SK-N-SH (cell line): ENCODE results near the gene ZNF438. TPM values are rescaled to one million over a fixed set of nuclear protein-coding genes. Genes with fewer than 3 reads are reported as not detected.

Experiments used
- CTCF ChIA-PET: fragments of 300-600, 350-600 bp; formaldehyde crosslinking; extraction: SDS; loops from one replicate; lab custom pipeline; 2021; lab: Yijun Ruan, JAX
- POLR2A ChIA-PET: fragments of 350-600 bp; sonication (Branson Sonifier 250); formaldehyde crosslinking; extraction: SDS; loops from one replicate; lab custom pipeline; 2020; ENCODE audit warnings: antibody characterized with exemption, inconsistent platforms; lab: Yijun Ruan, JAX
- DNase-seq: peaks from one replicate; pipeline ENCODE4 v3.0.0; 2012
- H2AFZ ChIP-seq: fragments of 200-600 bp; sonication (generic); 2 replicates; pipeline ENCODE4 v1.8.1; 2016; ENCODE audit warnings: antibody characterized with exemption, mild to moderate bottlenecking, low read depth
- H3F3A ChIP-seq: fragments of 200-600 bp; sonication (generic); replicated peaks from 2 replicates; pipeline ENCODE3; 2016; ENCODE audit warnings: antibody characterized with exemption, mild to moderate bottlenecking; ENCODE audit not compliant: insufficient read depth
- H3K27ac ChIP-seq, 2 experiments: fragments of 200-500 bp in 1 of 2; fragments of 200-600 bp in 1 of 2; sonication (Bioruptor generic) in 1 of 2; sonication (generic), shearing (Covaris generic) in 1 of 2; 2 replicates each; pipeline versions ENCODE4 v1.5.1 to v1.6.1; 2014 to 2016; ENCODE audit warnings: low read depth in 2 of 2, inconsistent platforms in 1 of 2, low read length in 1 of 2, mild to moderate bottlenecking in 1 of 2, mixed read lengths in 1 of 2
- H3K27me3 ChIP-seq: fragments of 200-600 bp; sonication (generic), shearing (Covaris generic); 2 replicates; pipeline ENCODE4 v1.6.1; 2016; ENCODE audit warnings: mixed run types; ENCODE audit not compliant: insufficient read depth
- H3K36me3 ChIP-seq, 2 experiments: fragments of 200-500 bp in 1 of 2; fragments of 200-600 bp in 1 of 2; sonication (Bioruptor generic) in 1 of 2; sonication (generic) in 1 of 2; replicated peaks in 1 of 2; 2 replicates each; pipeline versions ENCODE3 to v1.5.1; 2014 to 2016; ENCODE audit warnings: low read length in 1 of 2, mild to moderate bottlenecking in 1 of 2; ENCODE audit not compliant: insufficient read depth in 2 of 2, control insufficient read depth in 1 of 2
- H3K4me1 ChIP-seq, 2 experiments: fragments of 200-500 bp in 1 of 2; fragments of 200-600 bp in 1 of 2; sonication (Bioruptor generic) in 1 of 2; sonication (generic), shearing (Covaris generic) in 1 of 2; 2 replicates each; pipeline versions ENCODE4 v1.5.1 to v1.6.1; 2014 to 2016; ENCODE audit warnings: low read depth in 1 of 2, low read length in 1 of 2, mixed run types in 1 of 2; ENCODE audit not compliant: insufficient read depth in 2 of 2, control insufficient read depth in 1 of 2
- H3K4me2 ChIP-seq: fragments of 200-600 bp; sonication (generic), shearing (Covaris generic); 2 replicates; pipeline ENCODE4 v1.6.1; 2017; ENCODE audit warnings: mixed run types
- H3K4me3 ChIP-seq, 2 experiments: fragments of 200-500 bp in 1 of 2; fragments of 200-600 bp in 1 of 2; sonication (Bioruptor generic) in 1 of 2; sonication (generic), shearing (Covaris generic) in 1 of 2; 2 replicates each; pipeline versions ENCODE4 v1.5.1 to v1.8.1; 2014 to 2016; ENCODE audit warnings: low read depth in 2 of 2, inconsistent platforms in 1 of 2, low read length in 1 of 2, mild to moderate bottlenecking in 1 of 2, mixed read lengths in 1 of 2, moderate library complexity in 1 of 2
- H3K79me2 ChIP-seq: fragments of 200-600 bp; sonication (generic); 2 replicates; pipeline ENCODE4 v1.8.1; 2017; ENCODE audit warnings: mild to moderate bottlenecking; ENCODE audit not compliant: insufficient read depth
- H3K9ac ChIP-seq: fragments of 200-600 bp; sonication (generic); 2 replicates; pipeline ENCODE4 v1.6.1; 2017; ENCODE audit warnings: mixed run types
- H3K9me2 ChIP-seq: fragments of 200-600 bp; sonication (generic); 2 replicates; pipeline ENCODE4 v1.6.1; 2017; ENCODE audit warnings: mixed run types
- H3K9me3 ChIP-seq: fragments of 200-600 bp; sonication (generic); 2 replicates; pipeline ENCODE4 v1.6.1; 2017; ENCODE audit warnings: mixed run types, mild to moderate bottlenecking, moderate library complexity
- H4K20me1 ChIP-seq: fragments of 200-600 bp; sonication (generic); 2 replicates; pipeline ENCODE4 v1.6.1; 2017; ENCODE audit warnings: mild to moderate bottlenecking, mixed run types; ENCODE audit not compliant: insufficient read depth
- EZH2phosphoT487 ChIP-seq: fragments of 200-600 bp; sonication (generic); IDR thresholded peaks from 2 replicates; pipeline ENCODE4 v1.6.1; 2017; ENCODE audit warnings: low read depth, mixed run types, mild to moderate bottlenecking, antibody characterized with exemption, moderate library complexity, borderline replicate concordance
- FOXJ3 ChIP-seq: sonication (generic); formaldehyde crosslinking; IDR thresholded peaks from 2 replicates; pipeline ENCODE4 v1.5.1; 2020; ENCODE audit warnings: mild to moderate bottlenecking, missing genetic modification reagents
- GABPA ChIP-seq: IDR thresholded peaks from 2 replicates; pipeline ENCODE4 v1.4.0; 2012; ENCODE audit warnings: low read depth, mild to moderate bottlenecking
- JUND ChIP-seq: IDR thresholded peaks from 2 replicates; pipeline ENCODE4 v1.4.0; 2012
- RFX5 ChIP-seq: IDR thresholded peaks from 2 replicates; pipeline ENCODE4 v1.6.1; 2012; ENCODE audit warnings: mild to moderate bottlenecking, improper control_type of control experiment, low read length
- RXRA ChIP-seq: IDR thresholded peaks from 2 replicates; pipeline ENCODE4 v1.4.0; 2012; ENCODE audit warnings: low read depth, mild to moderate bottlenecking, borderline replicate concordance
- SMC3 ChIP-seq: IDR thresholded peaks from 2 replicates; pipeline ENCODE4 v1.6.1; 2012; ENCODE audit warnings: low read depth, low read length, improper control_type of control experiment
- WGBS: methylation state at CpG from one replicate; pipeline ENCODE4 v1.1.6; 2017; ENCODE audit warnings: low lambda C conversion rate; 5-methylcytosine and 5-hydroxymethylcytosine counted together
- polyA plus RNA-seq, 3 experiments: library from polyadenylated mRNA; depleted of rRNA; stranded (reverse); fragments of >200 nt; gene quantifications; 2 replicates each; pipeline ENCODE4 v1.2.3, GENCODE V29; 2012
- TF ChIP-seq, protein P1 (sequence below): IDR thresholded peaks from 2 replicates; pipeline ENCODE4 v1.6.1; 2012; ENCODE audit warnings: mild to moderate bottlenecking, low read depth, low read length, moderate library complexity
- TF ChIP-seq, protein P2 (sequence below): IDR thresholded peaks from 2 replicates; pipeline ENCODE4 v1.4.0; 2012; ENCODE audit warnings: low read depth, borderline replicate concordance
- TF ChIP-seq, protein P3 (sequence below): IDR thresholded peaks from 2 replicates; pipeline ENCODE4; 2012

Gene ZNF438
- polyA plus RNA-seq, 1 of the 3 experiments (the other 2 are of a cell fraction), result 2.1 TPM

DNA sequence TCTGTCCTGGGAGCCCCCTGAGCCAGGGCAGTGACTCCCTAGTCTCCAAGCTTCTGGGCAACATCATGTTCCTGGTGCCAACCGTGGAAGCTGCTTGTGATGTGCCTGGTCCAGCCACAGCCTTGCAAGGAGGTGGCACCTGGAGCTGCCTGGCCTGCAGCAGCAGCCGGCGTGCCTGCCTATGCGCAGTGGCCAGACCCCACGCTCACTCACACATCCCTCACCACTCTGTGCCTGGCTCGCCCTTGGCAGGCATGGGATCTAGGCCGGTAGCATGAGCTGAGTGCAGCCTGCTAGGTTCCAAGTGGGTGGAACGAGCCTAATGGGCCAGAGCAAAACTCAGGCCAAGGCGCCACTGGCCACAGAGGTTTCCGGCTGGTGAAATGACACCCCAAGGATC is 184.0 kb downstream of the ZNF438 start (continued):
- TF ChIP-seq, protein P1, sequence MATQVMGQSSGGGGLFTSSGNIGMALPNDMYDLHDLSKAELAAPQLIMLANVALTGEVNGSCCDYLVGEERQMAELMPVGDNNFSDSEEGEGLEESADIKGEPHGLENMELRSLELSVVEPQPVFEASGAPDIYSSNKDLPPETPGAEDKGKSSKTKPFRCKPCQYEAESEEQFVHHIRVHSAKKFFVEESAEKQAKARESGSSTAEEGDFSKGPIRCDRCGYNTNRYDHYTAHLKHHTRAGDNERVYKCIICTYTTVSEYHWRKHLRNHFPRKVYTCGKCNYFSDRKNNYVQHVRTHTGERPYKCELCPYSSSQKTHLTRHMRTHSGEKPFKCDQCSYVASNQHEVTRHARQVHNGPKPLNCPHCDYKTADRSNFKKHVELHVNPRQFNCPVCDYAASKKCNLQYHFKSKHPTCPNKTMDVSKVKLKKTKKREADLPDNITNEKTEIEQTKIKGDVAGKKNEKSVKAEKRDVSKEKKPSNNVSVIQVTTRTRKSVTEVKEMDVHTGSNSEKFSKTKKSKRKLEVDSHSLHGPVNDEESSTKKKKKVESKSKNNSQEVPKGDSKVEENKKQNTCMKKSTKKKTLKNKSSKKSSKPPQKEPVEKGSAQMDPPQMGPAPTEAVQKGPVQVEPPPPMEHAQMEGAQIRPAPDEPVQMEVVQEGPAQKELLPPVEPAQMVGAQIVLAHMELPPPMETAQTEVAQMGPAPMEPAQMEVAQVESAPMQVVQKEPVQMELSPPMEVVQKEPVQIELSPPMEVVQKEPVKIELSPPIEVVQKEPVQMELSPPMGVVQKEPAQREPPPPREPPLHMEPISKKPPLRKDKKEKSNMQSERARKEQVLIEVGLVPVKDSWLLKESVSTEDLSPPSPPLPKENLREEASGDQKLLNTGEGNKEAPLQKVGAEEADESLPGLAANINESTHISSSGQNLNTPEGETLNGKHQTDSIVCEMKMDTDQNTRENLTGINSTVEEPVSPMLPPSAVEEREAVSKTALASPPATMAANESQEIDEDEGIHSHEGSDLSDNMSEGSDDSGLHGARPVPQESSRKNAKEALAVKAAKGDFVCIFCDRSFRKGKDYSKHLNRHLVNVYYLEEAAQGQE, result no peak
- TF ChIP-seq, all 33 proteins: peak for 0

DNA sequence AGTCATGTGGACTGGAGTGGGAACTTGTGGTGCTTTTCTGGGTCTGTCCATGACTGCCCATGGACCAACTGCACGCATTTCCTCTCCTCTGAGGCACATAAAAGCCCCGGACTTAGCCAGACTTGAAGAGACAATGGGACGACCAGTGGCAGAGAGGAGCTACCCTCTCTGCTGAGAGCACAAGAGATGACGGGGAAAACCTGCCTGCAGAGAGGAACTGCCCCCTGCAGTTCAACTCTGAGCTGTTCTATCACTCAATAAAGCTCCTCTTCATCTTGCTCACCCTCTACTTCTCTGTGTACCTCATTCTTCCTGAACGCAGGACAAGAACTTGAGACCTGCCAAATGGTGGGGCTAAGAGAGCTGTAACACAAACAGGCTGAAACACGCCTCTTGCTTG is 184.5 kb downstream of the ZNF438 start:
- Histone ChIP-seq H3K27ac (no peak overlapping the region), H3K4me2 (no peak overlapping the region), H3K27me3 (no peaks in the 10 kb centered on the region), H3K4me3 (no peak overlapping the region), H3K9me2 (no peaks in the 10 kb centered on the region), H4K20me1 (no peaks in the 10 kb centered on the region), H2AFZ (no peak overlapping the region), H3K9ac (no peak overlapping the region), H3K79me2 (no peaks in the 10 kb centered on the region), H3K36me3 (no peaks in the 10 kb centered on the region), H3K4me1 (no peaks in the 10 kb centered on the region), H3F3A (no peaks in the 10 kb centered on the region), H3K9me3 (no peaks in the 10 kb centered on the region)
- WGBS, result 97% methylated on average over 5 of the region's 6 CpGs
- DNase-seq, result no peak
- TF ChIP-seq, protein P2, sequence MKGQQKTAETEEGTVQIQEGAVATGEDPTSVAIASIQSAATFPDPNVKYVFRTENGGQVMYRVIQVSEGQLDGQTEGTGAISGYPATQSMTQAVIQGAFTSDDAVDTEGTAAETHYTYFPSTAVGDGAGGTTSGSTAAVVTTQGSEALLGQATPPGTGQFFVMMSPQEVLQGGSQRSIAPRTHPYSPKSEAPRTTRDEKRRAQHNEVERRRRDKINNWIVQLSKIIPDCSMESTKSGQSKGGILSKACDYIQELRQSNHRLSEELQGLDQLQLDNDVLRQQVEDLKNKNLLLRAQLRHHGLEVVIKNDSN, result no peak
- no peak for TF ChIP-seq GABPA
- no peak for TF ChIP-seq EZH2phosphoT487
- ChIA-PET POLR2A (no interaction called here), CTCF (no interaction called here)

DNA sequence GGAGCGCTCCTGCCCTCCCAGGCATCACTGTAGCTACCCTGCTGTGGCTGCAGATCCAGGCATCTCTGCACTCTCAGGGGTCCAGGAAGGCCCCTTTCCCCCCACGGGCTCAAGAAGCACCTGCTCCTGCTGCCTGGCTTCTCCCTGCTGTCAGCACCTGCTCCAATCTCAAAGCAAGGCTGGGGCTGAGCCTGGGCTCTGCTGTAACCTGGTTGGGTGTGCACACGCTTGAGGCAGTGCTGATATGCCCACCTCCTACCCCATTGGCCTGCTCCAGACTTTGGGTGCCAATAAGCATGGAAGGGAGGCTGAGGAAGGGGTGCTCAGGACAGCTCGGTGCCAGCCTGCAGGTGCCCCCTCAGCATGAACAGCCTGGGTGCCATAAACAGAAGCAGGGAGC is 185.0 kb downstream of the ZNF438 start:
- Histone ChIP-seq H3K9me3 (no peaks in the 10 kb centered on the region), H3K4me1 (no peaks in the 10 kb centered on the region), H3K79me2 (no peaks in the 10 kb centered on the region)
- POLR2A ChIA-PET, result no interaction called here
- TF ChIP-seq RFX5 (no peak), RXRA (no peak), FOXJ3 (CRISPR knock-in tag) (no peak), SMC3 (no peak), JUND (no peak)
- TF ChIP-seq, protein P3, sequence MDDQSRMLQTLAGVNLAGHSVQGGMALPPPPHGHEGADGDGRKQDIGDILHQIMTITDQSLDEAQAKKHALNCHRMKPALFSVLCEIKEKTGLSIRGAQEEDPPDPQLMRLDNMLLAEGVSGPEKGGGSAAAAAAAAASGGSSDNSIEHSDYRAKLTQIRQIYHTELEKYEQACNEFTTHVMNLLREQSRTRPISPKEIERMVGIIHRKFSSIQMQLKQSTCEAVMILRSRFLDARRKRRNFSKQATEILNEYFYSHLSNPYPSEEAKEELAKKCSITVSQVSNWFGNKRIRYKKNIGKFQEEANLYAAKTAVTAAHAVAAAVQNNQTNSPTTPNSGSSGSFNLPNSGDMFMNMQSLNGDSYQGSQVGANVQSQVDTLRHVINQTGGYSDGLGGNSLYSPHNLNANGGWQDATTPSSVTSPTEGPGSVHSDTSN, result no peak
- TF ChIP-seq, all 33 proteins: peak for 0
- Histone ChIP-seq H3K9ac (no peak overlapping the region), H3K4me2 (no peak overlapping the region), H3F3A (no peaks in the 10 kb centered on the region), H2AFZ (no peak overlapping the region), H4K20me1 (no peaks in the 10 kb centered on the region), H3K27ac (no peak overlapping the region), H3K36me3 (no peaks in the 10 kb centered on the region), H3K27me3 (no peaks in the 10 kb centered on the region), H3K4me3 (no peak overlapping the region), H3K9me2 (no peaks in the 10 kb centered on the region)
- no peak for DNase-seq
- CTCF ChIA-PET, result no interaction called here
- 33% methylated on average over 1 of the region's 4 CpGs for WGBS
